ENCODE data around the gene NFXL1.

The NFXL1 gene

DNA sequence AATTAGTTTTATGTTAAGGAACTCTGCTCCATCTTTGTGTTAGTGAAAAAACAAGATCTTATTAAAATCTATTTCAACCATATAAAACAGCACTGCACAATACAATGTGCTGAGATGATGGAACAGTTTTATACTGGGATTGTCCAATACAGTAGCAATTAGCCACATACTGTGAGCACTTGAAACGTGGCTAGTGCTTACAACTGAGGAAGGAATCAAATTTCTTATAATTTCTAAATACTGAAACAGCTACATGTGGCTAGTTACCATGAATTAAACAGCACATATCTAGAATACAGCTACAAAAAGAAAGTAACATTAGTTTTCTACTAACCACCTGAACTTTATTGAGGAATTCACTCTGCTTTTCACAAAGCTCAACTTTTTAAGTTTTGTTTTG lies 14.7 kb downstream of the NFXL1 start:
- no peak overlapping the region for H3K4me3 ChIP-seq (ENCODE audit: low read depth, low read length)

- no peak overlapping the region for H3K4me3 ChIP-seq (ENCODE audit: low read depth, low read length)
Measured at GRCh38 chr4:47891928-47892327, 22.5 kb downstream of the NFXL1 start.

- H3K4me3 ChIP-seq (ENCODE audit: low read depth, low read length) = no peak overlapping the region
Measured at GRCh38 chr4:47882228-47882627, 32.2 kb downstream of the NFXL1 start.

GRCh38 chr4:47879458-47879857 lies 34.9 kb downstream of the NFXL1 start:
- H3K4me3 ChIP-seq (ENCODE audit: low read depth, low read length) = no peak overlapping the region

- no peak overlapping the region for H3K4me3 ChIP-seq (ENCODE audit: low read depth, low read length)
Measured at GRCh38 chr4:47876784-47877546, 37.4 kb downstream of the NFXL1 start.

- H3K4me3 ChIP-seq (ENCODE audit: low read depth, low read length) = no peak overlapping the region
Measured at GRCh38 chr4:47876310-47876709, 38.1 kb downstream of the NFXL1 start.

- no peak overlapping the region for H3K4me3 ChIP-seq (ENCODE audit: low read depth, low read length)
Measured at GRCh38 chr4:47873877-47874541, 40.4 kb downstream of the NFXL1 start.

DNA sequence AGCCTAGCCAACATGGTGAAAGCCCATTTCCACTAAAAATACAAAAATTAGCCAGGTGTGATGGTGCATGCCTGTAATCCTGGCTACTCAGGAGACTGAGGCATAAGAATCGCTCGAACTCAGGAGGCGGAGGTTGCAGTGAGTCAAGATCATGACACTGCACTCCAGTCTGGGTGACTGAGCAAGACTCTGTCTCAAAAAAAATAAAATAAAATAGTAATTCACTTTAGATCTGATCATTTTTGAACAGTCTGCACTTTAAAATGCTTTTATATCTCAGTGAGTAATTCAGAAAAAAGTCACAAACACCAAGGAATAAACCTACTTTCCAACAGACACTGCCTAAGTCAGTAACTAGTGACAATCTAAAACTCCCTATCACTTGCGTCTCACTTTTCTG lies 50.9 kb downstream of the NFXL1 start:
- H3K4me3 ChIP-seq (ENCODE audit: low read depth, low read length) = no peak overlapping the region

DNA sequence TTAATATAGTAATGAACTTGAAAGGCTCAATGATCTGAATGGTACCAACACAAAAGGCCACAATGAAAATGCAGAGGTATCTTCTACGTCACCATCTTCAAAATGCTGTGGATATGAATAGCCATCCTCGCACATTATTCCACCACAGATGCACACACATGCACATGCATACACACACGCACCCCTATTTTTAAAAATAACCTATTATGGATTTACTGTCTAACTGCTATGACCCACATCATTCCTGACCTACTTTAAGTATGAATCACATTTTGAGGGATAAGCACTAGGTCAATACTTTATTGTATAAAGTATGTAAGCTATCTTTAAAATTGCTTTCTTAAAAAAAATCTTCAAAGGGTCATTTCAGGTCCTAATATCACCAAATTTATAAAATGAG lies 52.1 kb downstream of the NFXL1 start:
- H3K4me3 ChIP-seq (ENCODE audit: low read depth, low read length) = no peak overlapping the region

DNA sequence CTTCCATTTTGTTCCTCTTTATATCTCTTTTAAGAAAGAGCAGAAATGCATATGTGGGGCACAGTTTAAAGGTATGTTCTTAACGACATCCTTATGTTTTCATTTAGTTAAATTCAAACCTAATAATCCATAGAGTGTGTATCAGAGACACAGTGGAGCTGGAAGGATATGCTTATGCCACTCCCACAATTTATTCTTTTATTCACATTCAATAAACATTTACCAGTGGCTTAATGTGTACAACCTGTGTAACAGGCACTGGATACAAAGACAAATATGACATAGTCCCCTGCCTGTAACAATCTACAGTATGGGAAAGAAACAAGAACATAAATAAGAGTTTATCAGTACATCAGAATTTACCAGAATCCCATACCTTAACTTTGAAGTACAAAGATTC lies 54.1 kb downstream of the NFXL1 start:
- no peak overlapping the region for H3K4me3 ChIP-seq (ENCODE audit: low read depth, low read length)

- no peak overlapping the region for H3K4me3 ChIP-seq (ENCODE audit: low read depth, low read length)
Measured at GRCh38 chr4:47858006-47858405, 56.4 kb downstream of the NFXL1 start.

DNA sequence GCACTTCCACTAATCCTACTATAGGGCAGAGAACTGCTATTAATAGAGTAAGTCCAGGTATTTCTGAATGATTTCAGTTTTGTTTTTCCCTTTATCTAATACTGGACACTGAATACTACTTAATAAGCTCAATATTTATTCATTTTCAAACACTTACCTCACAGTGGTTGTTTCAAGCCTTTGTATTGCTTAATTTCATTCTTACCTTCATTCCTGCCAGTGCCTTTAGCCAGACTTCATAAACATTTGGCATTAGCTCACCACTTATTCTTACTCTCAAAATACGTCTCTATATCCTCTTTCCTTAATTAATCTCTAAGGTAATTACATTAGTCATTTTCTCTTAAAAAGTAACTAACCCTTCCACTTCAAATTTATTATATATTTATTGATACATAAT lies 57.7 kb downstream of the NFXL1 start:
- H3K4me3 ChIP-seq (ENCODE audit: low read depth, low read length) = no peak overlapping the region

GRCh38 chr4:47855350-47855749 lies 59.0 kb downstream of the NFXL1 start:
- H3K4me3 ChIP-seq (ENCODE audit: low read depth, low read length) = no peak overlapping the region

- H3K4me3 ChIP-seq (ENCODE audit: low read depth, low read length) = no peak overlapping the region
Measured at GRCh38 chr4:47852136-47852535, 62.2 kb downstream of the NFXL1 start.

GRCh38 chr4:47849466-47849865 lies 64.9 kb downstream of the NFXL1 start:
- H3K4me3 ChIP-seq (ENCODE audit: low read depth, low read length) = no peak overlapping the region

- H3K4me3 ChIP-seq (ENCODE audit: low read depth, low read length) = no peak overlapping the region
Measured at GRCh38 chr4:47848041-47848440, 66.3 kb downstream of the NFXL1 start.

DNA sequence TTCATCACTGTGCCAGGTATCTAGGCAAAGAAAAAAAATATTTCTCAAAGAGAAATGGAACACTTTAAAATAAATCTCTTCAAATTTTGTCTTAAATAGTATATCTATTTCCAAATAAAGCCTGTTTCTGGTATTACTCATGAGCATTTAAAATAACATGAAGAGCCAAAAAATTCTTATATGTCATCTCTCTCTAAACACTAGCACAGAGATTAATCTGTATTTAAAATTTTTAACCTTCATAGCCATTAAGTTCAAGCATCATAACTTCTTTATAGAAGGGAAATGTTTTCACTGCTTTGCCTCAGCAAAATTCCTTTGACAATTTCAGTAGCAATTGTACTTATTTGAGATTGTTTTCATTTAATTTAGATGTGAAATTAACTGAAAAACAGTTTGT lies 71.4 kb downstream of the NFXL1 start:
- no peak overlapping the region for H3K4me3 ChIP-seq (ENCODE audit: low read depth, low read length)

GRCh38 chr4:47840291-47840690 lies 74.1 kb downstream of the NFXL1 start:
- H3K4me3 ChIP-seq (ENCODE audit: low read depth, low read length) = no peak overlapping the region

DNA sequence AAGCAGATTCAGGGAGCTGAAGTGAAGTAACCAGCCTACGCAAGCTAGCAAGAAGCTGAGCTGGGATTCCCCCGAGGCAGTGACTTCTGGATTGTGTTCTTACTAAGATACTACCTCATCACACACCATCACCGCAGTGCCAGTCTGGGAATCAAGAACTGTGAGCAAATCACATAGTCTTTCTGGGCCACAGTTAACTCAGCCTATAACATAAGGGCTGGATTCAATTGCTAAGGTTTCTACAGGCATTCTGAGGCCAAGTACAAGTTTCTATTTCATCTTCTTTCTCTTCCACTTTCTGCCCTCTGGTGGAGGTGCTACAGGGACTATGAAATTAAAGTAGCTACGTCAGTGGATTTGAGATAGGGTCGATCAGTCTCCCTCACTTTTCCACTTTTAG lies 75.1 kb downstream of the NFXL1 start:
- H3K4me3 ChIP-seq (ENCODE audit: low read depth, low read length) = no peak overlapping the region

DNA sequence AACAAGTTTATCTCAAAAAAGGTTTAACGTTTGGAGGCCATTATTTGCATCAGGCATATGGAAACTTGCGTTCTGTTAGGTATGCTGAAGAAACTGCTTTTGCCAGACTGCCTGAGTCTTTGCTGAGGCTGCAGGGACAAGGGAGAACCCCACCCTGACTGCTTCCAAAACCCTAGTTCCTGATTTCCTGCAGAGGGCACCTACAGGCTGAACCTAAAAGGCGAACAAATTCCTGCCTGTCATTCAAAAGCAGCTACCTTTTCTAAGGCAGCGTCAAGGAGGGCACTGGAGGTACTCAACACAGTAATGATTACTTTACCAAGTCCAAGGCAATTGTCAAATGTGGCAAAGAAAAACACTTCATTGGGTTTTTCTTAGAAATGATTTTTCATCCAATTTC lies 75.9 kb downstream of the NFXL1 start:
- no peak overlapping the region for H3K4me3 ChIP-seq (ENCODE audit: low read depth, low read length)

DNA sequence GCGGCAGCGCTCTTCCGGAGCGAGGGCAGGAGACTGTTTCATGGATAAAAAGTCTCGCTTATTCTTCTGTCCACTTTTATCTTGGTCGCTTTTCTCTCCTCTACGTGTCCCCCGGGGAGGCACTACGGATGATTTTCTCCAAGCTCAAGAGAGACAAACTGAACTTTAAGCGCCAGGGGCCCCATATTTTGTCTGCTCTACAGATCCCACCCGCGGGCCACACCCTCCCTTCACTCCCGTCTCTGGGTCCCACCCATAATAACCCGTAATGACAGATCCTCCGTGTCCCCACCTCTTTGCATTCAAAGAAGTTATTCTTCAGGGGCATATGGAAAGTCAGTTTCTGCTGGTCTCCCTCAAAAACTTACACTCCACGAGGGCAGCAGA lies 76.5 kb downstream of the NFXL1 start, which contains the start of gene CORIN:
CORIN (minus strand) TSS at position 160 of the 387 bp plus-strand sequence; CDS start at position 42, 118 bp downstream.
- peak within 1 kb of the TSS; percentile 61 for H3K4me3 ChIP-seq (ENCODE audit: low read depth, low read length)

GRCh38 chr4:47837094-47837907 lies 77.1 kb downstream of the NFXL1 start:
- H3K4me3 ChIP-seq (ENCODE audit: low read depth, low read length) = peak overlapping the region; percentile 61
